Neural crest cell (in vitro differentiated cells): ENCODE results near the gene DESI2. TPM values are rescaled to one million over a fixed set of nuclear protein-coding genes. Genes with fewer than 3 reads are reported as not detected.

ENCODE experiments used
- DNase-seq: peaks from one replicate; pipeline ENCODE4 v3.0.0; 2021; ENCODE audit warnings: low read depth, mixed read lengths, low spot score
- H3K27ac Mint-ChIP-seq: one replicate; pipeline ENCODE4 v1.8.0; 2021; ENCODE audit warnings: mild to moderate bottlenecking, mixed read lengths; ENCODE audit not compliant: unreplicated experiment
- H3K27me3 Mint-ChIP-seq: 2 replicates; pipeline ENCODE4 v1.8.0; 2021; ENCODE audit warnings: low read depth, mild to moderate bottlenecking, mixed read lengths
- H3K36me3 Mint-ChIP-seq: 2 replicates; pipeline ENCODE4 v1.8.0; 2021; ENCODE audit warnings: low read depth, mild to moderate bottlenecking, mixed read lengths
- H3K4me1 Mint-ChIP-seq: 2 replicates; pipeline ENCODE4 v1.8.0; 2021; ENCODE audit warnings: mixed read lengths
- H3K4me3 Mint-ChIP-seq: one replicate; pipeline ENCODE4 v1.8.0; 2021; ENCODE audit warnings: mild to moderate bottlenecking, mixed read lengths
- H3K9me3 Mint-ChIP-seq: 2 replicates; pipeline ENCODE4 v1.8.0; 2021; ENCODE audit warnings: mixed read lengths
- CTCF ChIP-seq: fragments of 200-600 bp; sonication (generic); conservative IDR thresholded peaks from 2 replicates; pipeline ENCODE4 v1.5.0; 2021; ENCODE audit warnings: antibody characterized with exemption, mild to moderate bottlenecking
- total RNA-seq: library from RNA; stranded (reverse); gene quantifications from 2 replicates; pipeline ENCODE4 v1.2.1, GENCODE V29; 2021

DESI2 gene
- total RNA-seq, 1 donor from 2014 or later: 46.5 TPM

GRCh38 chr1:244645414-244645813 is 7.5 kb upstream of the DESI2 start:
- no peaks in the 10 kb centered on the region for H3K4me1 Mint-ChIP-seq
- TF ChIP-seq CTCF: no peak
- peaks cover 3% of the 10 kb centered on the region for H3K36me3 Mint-ChIP-seq
- no peak overlapping the region for H3K4me3 Mint-ChIP-seq
- H3K27ac Mint-ChIP-seq: no peak overlapping the region
- DNase-seq: no peak
- peaks cover 2% of the 10 kb centered on the region for H3K27me3 Mint-ChIP-seq
- peaks cover 15% of the 10 kb centered on the region for H3K9me3 Mint-ChIP-seq

- H3K27me3 Mint-ChIP-seq: peaks cover 2% of the 10 kb centered on the region
- no peak for TF ChIP-seq CTCF
- H3K36me3 Mint-ChIP-seq: peaks cover 3% of the 10 kb centered on the region
- no peak overlapping the region for H3K27ac Mint-ChIP-seq
- DNase-seq: no peak
- H3K9me3 Mint-ChIP-seq: peaks cover 15% of the 10 kb centered on the region
- H3K4me1 Mint-ChIP-seq: no peaks in the 10 kb centered on the region
- no peak overlapping the region for H3K4me3 Mint-ChIP-seq
Measured at GRCh38 chr1:244645890-244646289, 7.0 kb upstream of the DESI2 start.

- DNase-seq: no peak
- Mint-ChIP-seq H3K27me3 (peaks cover 2% of the 10 kb centered on the region), H3K27ac (no peak overlapping the region), H3K4me1 (peaks cover 12% of the 10 kb centered on the region), H3K9me3 (peaks cover 15% of the 10 kb centered on the region), H3K36me3 (peaks cover 3% of the 10 kb centered on the region), H3K4me3 (no peak overlapping the region)
- no peak for TF ChIP-seq CTCF
Measured at GRCh38 chr1:244647819-244648218, 5.1 kb upstream of the DESI2 start.

- no peak overlapping the region for H3K27ac Mint-ChIP-seq
Measured at GRCh38 chr1:244651956-244652622, 837 bp upstream of the DESI2 start.

GRCh38 chr1:244653439-244654107 is 647 bp downstream of the DESI2 start:
- Mint-ChIP-seq H3K27me3 (no peaks in the 10 kb centered on the region), H3K9me3 (no peaks in the 10 kb centered on the region), H3K4me1 (peaks cover 17% of the 10 kb centered on the region), H3K27ac (no peak overlapping the region), H3K36me3 (peaks cover 15% of the 10 kb centered on the region), H3K4me3 (no peak overlapping the region)
- DNase-seq: no peak
- no peak for TF ChIP-seq CTCF

More at GRCh38 chr1:244651956-244652622, 837 bp upstream of the DESI2 start:
- DNase-seq: no peak
- H3K9me3 Mint-ChIP-seq: peaks cover under 1% of the 10 kb centered on the region
- peaks cover under 1% of the 10 kb centered on the region for H3K36me3 Mint-ChIP-seq
- H3K27me3 Mint-ChIP-seq: no peaks in the 10 kb centered on the region
- peak overlapping the region; percentile 90 for H3K4me3 Mint-ChIP-seq
- TF ChIP-seq CTCF: no peak
- H3K4me1 Mint-ChIP-seq: peaks cover 12% of the 10 kb centered on the region
